TTC549 (cell line): Measurements from ENCODE around the gene SNX14.
"Not testable (repeated sequence)": the region's sequence is repeated elsewhere in the genome, so short reads cannot be mapped to it uniquely, and the experiment has no call there.

Source experiments
- FAIRE-seq: peaks from 2 replicates; lab custom pipeline; 2012; peaks lifted over from hg19 to GRCh38; lab: Jason Lieb, UNC

SNX14 gene

DNA sequence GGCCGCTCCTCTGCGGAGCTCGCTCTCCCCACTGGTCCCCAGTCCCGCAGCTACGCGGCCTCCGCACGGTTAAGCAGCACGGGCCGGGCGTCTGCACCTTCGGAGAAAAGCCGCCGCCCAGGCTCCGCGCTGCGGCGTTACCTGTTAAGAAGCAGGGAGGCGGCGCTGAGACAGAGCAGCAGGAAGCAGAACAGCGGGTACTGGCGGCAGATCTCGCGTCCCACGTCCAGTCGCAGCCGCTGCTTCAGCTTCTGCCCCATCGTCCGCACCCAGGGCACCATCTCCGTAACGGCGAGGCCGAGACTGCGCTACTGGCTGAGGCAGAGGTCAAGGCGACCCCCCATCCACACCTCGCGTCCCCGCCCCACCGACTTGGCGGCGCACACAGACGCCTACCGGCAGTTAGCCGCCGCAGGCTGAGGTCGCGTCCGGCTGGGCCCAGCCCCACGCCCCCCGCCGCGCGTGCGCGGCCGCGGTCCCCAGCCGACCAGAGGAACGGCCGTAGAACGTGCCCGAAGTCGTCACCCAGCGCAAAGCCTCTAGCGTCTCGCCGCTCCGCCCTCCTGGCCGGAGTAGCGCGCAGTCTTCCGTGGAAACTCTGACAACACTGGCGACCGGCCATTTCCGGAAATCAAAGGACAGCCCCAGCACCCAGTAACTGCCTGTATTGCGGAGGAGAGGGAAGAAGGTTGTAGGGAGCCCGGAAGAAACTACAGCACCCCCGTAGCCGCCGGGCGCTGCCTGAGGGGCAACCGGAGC, at the start of gene SNX14:
Gene SNX14, minus strand, starts transcription at position 421 of the 759 bp plus-strand sequence. Its CDS starts 140 bp downstream, at position 281.
- no peak for FAIRE-seq

DNA sequence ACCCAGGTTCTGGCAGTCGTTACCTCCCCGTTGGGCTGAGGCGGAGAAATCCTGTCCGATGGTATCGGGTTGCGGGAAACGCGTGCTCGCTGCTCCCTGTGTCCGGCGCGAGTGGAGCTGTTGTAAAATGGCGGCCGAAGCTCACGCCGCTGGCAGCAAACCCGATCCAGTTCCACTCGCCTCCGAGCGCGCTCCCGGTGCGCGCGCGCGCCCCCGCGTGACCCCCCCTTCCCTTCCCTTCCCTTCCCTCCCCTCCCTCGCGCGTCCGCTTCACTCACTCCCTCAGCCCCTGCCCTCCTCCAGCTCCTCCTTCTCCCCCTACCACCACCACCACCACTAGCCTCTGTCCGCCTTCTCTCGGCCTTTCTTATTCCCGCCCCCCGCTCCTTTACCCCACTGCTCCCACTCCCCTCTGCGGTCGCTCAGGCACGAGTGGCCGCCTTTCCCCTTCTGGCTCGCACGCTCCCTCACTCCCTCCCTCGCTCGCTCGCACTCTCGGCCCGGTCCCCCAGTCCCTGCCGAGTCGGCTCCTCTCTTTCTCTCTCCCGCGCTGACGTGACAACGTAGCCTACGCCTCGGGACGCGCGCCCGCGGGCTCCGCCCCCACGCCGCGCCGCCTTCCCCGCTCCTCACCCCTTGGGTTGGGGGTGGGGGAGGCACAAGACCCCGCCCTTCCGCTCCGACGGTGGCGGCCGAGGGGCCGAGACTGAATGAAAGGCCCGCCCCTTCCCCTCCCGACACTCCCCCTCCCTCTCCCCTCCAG, 49.3 kb upstream of the SNX14 start, which contains the start of gene SYNCRIP:
Gene SYNCRIP, minus strand, starts transcription at position 113 of the 763 bp plus-strand sequence. CDS start 1,447 bp downstream, outside the sequence.
- FAIRE-seq: no peak

DNA sequence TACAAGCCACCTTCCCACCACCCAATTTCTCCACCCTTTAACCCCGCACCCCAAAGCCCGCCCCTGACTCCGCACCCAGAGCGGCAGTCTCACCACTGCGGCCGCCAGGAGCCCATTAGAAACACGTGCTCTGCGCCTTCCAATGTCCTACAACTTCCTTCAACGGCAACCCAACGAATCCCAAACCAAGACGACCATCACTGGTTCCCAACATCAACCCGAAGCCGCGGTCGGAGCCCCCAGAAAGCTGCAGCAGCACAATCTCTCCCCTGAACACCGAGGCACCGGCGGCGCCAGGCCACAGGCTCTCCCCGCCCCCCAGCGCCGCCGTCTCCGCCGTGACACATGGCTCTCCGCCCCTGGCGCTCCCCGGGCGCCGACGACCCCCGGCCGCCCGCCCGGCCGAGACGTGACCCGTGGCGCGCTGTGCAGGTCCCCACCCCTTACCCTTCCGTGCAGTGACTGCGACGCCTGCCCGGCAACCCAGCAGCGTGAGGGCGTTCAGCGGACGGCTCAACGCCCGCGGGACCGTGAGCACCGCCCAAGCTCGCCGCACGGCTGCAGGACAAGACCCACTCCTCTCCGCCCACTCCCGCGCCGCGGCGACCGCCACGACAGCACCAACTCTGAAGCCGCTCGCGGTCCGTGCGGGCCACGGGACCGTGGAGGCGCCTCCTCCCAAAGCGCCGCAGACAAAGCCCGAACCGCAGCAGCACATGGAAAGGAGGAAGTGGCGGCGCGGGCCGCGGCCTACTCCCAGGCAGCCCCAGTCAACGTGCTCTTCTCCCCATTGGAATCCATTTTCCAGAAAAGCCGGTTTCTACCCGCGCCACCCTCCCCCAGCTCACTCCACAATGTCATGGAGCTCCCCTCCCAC, 48.5 kb upstream of the SNX14 start:
- no peak for FAIRE-seq

DNA sequence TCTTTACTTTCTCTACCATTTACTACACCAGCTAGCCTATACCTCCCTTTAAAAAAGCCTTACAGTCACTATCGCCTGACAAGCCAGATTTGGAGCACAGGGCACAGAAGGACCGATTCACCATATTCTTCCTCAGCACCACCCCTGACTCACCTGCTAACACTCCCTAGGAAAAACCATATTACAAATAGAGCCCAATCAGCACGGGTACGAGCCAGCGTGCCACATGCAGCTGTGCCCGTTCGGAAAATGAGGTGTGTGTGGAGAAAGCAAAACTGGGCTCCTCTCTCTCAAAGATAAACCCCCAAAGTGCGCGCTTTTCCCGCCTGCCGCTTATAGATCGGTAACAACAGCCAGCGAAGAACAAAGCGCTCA, 47.9 kb upstream of the SNX14 start:
- FAIRE-seq: no peak

GRCh38 chr6:85640821-85641220, 47.2 kb upstream of the SNX14 start:
- FAIRE-seq: no peak

GRCh38 chr6:85637579-85637978, 43.9 kb upstream of the SNX14 start:
- FAIRE-seq: no peak

DNA sequence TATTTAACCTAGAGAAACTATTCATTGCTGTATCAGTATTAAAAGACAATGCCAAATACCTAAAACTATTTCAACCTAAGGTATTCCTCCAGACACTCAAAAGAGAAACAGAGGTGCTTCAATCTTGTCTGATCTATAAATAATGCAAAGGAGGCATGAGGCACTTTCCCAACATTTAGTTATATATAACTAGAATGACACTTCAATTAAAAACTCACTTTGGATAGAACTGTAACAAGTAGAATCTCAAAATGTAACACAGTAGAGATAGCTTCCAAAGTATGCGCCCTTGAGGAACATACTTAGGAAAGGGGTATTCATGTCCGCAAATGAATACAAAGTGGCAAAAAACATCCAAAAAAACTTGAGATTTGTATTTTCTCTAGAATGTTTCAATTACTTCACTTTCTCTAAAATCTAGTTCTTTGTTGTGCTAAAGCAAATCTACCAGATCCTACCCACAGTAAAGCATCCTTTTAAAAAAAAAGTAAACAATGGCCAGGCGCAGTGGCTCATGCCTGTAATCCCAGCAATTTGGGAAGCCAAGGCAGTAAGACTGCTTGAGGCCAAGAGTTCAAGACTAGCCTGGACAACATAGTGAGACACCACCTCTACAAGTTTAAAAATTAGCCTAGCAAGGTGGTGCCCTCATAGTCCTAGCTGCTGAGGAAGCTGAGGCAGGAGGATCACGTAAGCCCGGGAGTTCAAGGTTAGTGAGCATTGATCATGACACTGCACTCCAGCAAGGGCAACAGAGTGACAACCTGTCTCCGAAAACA, 38.7 kb upstream of the SNX14 start:
- FAIRE-seq: no peak

- FAIRE-seq: not testable (repeated sequence)
These were observed 37.5 kb upstream of the SNX14 start for GRCh38 chr6:85631117-85631516.

- no peak for FAIRE-seq
These were observed 34.7 kb upstream of the SNX14 start for GRCh38 chr6:85628353-85628752.

GRCh38 chr6:85620308-85620707, 26.6 kb upstream of the SNX14 start:
- no peak for FAIRE-seq

- FAIRE-seq: no peak
These were observed 21.1 kb upstream of the SNX14 start for GRCh38 chr6:85614780-85615179.

DNA sequence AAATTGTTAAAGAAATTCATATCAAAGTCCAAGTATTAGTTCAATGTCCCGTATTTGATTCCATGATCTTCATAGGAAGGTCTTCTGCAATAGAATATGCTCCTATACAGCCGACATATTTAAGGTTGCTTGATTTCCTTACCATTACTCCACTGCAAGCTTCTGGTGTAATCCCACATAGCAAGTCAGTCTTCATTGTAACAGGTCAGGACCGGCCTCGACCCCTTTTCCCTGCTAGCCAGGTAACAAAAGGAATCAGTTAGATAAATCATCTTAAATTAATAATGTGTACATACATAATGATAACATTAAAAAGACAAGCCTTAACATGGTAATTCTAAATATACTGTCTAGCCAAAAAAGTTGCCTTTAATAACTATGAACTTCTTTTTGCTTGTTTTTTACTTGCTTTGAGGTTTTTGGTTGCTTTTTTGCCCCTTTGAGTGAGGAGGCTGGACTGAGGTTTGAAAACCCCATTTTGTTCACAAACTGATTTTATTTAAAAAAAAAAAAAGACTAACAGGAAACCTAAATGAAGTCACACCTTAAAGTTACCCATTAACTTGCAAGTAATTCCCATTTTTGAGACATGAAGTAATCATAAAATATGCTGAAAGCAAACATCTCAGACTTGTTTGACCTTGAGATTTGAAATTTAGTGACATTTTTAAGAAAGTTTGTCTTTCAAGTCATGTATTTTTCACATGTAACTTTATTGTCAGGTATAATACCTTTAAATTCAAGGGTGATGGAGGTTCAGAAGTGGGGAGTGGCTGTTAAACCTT, 19.2 kb upstream of the SNX14 start:
- FAIRE-seq: no peak

- no peak for FAIRE-seq
These were observed 16.7 kb upstream of the SNX14 start for GRCh38 chr6:85610182-85610895.

DNA sequence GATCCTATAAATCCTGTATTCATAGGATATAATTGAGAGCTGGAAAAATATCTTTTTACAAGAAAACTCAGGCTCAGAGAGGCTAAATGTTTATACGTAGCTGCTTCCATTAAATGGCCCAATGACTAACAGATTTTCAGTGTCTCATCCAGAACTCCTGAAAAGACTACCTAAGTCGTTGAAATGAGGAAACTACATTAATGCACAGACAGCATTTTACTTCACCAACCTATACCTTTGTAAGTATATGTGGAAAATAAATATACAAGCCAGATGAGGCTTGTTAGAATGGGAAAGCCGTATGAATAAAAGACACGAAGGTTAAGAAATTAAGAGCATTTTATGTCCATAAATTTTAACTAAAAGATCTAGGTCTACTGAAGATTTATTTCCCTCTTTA, 8.4 kb upstream of the SNX14 start:
- FAIRE-seq: no peak

DNA sequence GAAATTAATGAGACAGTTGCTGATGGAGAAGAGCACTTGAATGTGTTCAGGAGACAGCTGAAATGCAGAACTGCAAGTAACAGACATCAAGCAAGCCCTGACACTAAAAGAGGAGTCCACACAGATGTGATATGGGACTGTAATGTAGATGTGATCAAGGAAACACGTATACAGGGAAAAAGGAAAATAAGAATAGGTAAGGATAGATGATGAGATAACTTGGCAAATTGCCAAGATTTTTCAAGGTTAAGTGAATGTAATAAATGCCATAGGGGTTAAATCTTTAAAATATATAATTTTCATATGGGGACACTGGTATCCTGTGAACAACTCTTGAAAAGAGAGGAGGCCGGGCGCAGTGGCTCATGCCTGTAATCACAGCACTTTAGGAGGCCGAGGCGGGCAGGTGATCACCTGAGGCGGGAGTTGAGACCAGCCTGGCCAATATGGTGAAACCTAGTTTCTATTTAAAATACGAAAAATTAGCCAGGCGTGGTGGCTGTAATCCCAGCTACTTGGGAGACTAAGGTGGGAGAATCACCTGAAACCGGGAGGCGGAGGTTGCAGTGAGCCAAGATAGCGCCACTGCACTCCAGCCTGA, 7.2 kb upstream of the SNX14 start:
- FAIRE-seq: no peak

DNA sequence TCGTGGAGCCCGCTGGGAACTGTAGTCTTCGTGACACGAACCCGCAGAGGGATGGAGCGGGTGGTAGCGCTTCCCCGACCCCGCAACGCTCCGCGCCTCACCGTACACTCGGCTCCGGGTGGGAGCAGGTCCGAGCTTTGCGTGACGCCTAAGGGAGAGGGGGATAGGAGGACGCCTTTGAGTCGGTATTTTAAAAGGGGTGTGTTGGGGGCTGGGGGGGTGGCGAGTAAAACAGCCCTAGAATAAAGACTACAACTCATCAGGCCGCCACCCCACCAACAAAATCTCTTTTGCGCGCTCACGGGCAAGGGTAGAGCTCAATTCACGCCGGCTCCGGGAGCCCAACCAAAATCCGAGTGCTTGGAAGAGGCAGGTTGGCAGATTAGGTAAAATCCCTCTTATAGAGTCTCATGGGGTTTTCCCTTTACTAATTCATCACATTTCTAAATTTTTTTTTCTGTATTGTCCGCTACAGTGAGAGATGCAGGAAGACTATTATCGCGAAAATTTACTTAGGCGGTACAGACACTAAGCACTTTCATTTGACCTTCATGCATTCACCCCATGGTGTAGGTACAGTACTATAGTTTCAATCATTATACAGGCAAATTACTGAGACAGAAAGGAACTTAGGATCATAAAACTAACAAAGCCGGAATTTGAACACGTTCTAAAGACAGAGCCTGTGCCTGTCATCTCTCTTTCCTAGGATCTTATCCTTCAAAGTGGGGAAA, 706 bp upstream of the SNX14 start:
- no peak for FAIRE-seq

DNA sequence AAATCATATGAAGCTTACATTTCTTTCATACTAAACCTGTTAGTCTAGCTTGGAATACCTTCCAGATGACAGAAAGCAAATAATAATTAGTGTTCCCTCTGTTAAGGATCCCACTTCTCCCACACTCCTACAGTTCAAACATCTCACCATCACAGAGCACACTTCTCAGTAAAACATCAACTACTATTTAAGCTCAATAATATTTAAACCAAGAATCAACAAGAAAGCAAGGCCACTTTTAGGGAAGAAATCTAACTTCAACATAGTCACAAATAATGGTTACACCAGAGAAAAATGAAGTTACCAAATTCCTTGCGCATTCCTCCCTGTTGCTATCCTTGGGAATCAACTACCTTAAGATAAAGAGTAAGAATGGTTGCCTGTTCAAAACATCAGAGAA, 1.6 kb downstream of the SNX14 start:
- no peak for FAIRE-seq

GRCh38 chr6:85591207-85591606, 2.5 kb downstream of the SNX14 start:
- FAIRE-seq: no peak

- FAIRE-seq: no peak
These were observed 7.9 kb downstream of the SNX14 start for GRCh38 chr6:85585741-85586140.
